GM19351 (cell line): Measurements from ENCODE around the gene PLPP6.
"Not testable (repeated sequence)": the region's sequence is repeated elsewhere in the genome, so short reads cannot be mapped to it uniquely, and the experiment has no call there.

ENCODE experiments used
- ATAC-seq: cut with Tn5 transposase; IDR thresholded peaks from one replicate; pipeline ENCODE4 v1.9.1; 2021; ENCODE audit warnings: mild to moderate bottlenecking, moderate library complexity; ENCODE audit not compliant: unreplicated experiment

The PLPP6 gene

DNA sequence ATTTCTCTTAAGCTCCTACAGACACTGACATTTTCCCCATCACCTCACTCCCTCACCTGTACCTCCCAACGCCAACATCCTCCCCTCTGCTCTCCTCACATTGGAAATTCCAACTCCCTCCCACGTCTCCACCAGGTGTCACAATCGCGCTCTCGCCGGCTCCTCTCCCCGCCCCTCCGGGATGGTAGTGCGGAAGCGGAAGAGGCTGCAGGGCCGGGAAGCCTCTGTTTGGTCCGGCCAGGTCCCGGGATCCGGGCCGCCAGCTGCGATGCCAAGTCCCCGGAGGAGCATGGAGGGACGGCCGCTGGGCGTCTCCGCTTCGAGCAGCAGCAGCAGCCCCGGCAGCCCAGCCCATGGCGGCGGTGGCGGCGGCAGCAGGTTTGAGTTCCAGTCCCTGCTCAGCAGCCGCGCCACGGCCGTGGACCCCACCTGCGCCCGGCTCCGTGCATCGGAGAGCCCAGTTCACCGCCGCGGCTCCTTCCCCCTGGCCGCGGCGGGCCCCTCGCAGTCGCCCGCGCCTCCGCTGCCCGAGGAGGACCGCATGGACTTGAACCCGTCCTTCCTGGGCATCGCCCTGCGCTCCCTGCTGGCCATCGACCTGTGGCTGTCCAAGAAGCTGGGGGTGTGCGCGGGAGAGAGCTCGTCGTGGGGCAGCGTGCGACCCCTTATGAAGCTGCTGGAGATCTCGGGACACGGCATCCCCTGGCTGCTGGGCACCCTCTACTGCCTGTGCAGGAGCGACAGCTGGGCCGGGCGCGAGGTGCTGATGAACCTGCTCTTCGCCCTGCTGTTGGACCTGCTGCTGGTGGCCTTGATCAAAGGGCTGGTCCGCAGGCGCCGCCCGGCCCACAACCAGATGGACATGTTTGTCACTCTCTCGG is at the start of gene PLPP6:
Gene PLPP6 (plus strand): TSS at position 187 of the 881 bp plus-strand sequence. CDS start 82 bp downstream, at position 269.
- ATAC-seq = peak; percentile 67

DNA sequence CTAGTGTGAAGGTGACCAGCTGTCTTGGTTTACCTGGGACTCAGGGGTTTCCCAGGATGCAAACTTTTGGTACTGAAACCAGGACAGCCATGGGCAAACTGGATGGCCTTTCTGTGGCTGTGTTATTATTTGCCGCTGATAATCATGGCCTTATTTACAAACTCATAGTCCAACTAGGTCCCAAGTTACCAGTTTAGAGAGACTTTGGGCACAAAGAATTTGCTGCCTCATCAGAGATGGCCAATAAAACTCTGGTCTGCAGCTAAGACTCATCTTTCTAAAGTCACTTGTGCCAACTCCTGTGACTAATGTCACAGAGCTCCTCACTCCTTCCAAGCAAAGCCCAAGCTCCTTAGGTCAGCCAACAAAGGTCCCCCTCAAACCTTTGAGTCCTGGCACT is 47.5 kb upstream of the PLPP6 start:
- no peak for ATAC-seq

- ATAC-seq = no peak
Measured at GRCh38 chr9:4615251-4615650, 46.8 kb upstream of the PLPP6 start.

- ATAC-seq = no peak
Measured at GRCh38 chr9:4615778-4616177, 46.3 kb upstream of the PLPP6 start.

DNA sequence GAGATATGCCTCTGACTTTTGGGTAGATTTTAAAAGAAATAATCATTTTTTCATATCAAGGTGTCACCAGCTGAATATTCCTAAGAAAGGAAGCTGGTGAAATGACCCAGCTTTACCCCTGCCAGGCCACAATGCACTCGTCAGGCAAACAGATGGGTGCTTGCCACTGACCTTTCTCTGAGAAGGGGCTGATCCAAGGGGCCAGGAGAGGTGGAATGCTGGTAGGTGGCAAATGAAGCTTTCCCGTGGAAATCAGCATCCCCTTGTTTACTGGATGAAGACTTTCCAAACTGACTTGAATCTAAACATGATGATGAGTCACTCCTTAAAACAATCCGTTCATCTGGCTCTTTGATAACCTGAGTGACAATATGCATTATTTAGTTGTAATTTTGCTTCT is 44.3 kb upstream of the PLPP6 start:
- no peak for ATAC-seq

- ATAC-seq = no peak
Measured at GRCh38 chr9:4618700-4619099, 43.4 kb upstream of the PLPP6 start.

DNA sequence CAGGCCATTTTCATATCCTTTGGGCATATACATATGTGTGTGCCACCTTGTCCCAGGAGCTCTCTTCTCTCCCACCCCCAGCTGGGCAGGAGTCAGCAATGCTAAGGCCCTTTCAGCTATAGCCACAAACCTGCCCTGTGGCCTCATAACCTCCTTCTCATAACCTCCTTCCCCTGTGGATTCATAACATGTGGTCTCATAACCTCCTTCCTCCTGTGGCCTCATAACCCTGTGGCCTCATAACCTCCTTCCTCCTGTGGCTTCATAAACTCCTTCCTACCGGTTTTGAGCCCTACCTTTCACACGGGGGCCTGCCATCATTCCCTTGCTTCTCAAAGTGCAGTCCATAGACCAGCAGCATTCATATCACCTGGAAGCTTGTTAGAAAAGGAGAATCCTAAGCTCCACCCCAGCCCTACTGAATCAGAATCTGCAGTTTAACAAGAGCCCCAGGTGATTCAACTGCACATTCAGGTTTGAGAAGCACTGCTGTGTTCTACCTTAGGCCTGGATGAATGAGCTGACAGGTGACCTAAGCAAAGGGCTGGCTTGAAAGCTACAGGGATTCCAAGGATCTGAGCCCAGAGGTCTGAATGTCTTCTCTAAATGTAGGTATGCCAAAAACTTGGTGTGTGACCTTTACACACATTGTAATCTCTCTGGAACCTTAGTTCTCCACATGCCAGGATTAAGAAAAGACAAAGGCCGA is 41.9 kb upstream of the PLPP6 start:
- no peak for ATAC-seq

DNA sequence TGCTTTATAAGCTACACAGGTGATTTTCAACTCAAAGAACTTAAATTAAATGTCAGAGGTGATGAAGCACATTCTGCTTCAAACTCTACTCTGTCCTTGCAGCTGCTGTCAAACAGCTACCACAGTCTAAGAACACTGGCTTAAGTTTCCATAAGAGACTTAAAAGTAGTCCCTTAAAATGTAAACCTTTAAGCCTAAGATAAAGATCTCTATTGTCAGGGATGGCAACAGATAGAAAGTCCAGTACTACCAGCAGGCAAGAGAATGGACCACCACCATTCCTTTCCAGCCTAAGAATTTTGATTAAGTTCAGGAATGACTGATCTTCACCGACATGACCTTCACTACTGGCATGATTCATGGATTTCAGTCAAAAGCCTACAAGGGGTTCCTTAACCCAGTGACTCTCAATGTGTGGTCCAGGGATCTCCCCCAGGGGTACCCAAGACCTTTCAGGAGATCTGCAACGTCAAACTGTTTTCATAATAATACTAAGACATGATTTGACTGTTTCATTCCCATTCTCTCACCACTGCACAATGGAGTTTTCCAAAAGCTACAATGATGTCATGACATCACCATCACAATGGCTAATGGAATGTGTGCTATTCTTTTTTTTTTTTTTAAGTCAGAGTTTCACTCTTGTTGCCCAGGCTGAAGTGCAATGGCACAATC is 41.1 kb upstream of the PLPP6 start:
- ATAC-seq = no peak

- ATAC-seq = no peak
Measured at GRCh38 chr9:4622016-4622415, 40.1 kb upstream of the PLPP6 start.

- no peak for ATAC-seq
Measured at GRCh38 chr9:4630836-4631235, 31.3 kb upstream of the PLPP6 start.

- no peak for ATAC-seq
Measured at GRCh38 chr9:4638968-4639367, 23.1 kb upstream of the PLPP6 start.

GRCh38 chr9:4639420-4639819 is 22.7 kb upstream of the PLPP6 start:
- no peak for ATAC-seq

DNA sequence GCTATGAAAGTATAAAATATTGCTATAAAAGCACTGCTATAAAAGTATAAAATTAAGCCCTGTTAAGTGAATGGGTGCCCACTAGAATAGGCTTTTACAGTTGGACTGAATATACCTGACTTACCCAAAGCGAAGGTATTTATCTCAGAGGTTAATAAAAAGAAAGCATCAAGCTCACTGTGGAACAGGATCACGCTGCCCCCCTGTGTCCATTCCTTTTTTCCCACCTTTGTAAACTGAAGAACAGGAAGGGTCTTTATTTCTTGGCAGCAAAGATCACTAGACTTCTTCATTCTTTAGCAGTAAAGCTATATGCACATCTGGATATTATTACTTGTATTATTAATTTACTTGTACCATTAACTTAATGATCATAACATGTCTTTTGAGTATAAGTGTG is 22.1 kb upstream of the PLPP6 start:
- no peak for ATAC-seq

DNA sequence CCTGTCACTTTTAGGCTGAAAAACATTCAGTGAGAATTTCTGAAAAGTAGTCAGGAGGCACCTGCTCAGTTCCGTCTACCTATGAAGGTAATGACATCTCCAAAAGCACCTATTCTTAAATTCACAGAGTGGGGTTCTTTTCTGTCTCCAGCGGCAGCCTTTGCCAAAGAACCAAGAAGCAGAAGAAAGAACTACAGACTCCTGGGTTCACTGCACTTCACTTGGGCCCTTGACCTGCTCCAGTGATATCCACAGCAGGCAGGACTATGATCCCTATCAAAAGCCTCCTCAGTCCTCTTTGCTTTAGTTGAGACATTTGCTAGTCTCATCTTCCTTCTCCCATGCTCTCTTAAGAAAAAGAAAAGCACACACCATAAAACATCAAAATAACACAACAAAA is 19.7 kb upstream of the PLPP6 start:
- ATAC-seq = no peak

- ATAC-seq = no peak
Measured at GRCh38 chr9:4654084-4654483, 8.0 kb upstream of the PLPP6 start.

GRCh38 chr9:4654538-4654937 is 7.6 kb upstream of the PLPP6 start:
- no peak for ATAC-seq

DNA sequence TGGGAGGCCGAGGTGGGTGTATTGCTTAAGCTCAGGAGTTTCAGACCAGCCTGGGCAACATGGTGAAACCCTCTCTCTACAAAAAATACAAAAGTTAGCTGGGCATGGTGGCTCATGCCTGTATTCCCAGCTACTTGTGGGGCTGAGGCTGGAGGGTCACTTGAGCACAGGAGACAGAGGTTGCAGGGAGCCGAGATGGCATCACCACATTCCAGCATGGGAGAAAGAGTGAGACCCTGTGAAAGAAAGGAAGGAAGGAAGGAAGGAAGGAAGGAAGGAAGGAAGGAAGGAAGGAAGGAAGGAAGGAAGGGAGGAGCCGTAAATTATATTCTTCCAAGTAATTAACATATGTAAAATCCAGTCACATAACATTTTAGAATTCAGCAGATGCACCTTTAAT is 5.9 kb upstream of the PLPP6 start:
- not testable (repeated sequence) for ATAC-seq

- no peak for ATAC-seq
Measured at GRCh38 chr9:4656621-4657020, 5.5 kb upstream of the PLPP6 start.

GRCh38 chr9:4657426-4658159 is 4.5 kb upstream of the PLPP6 start:
- no peak for ATAC-seq

- ATAC-seq = not testable (repeated sequence)
Measured at GRCh38 chr9:4660665-4661064, 1.4 kb upstream of the PLPP6 start.

- ATAC-seq = no peak
Measured at GRCh38 chr9:4661165-4661564, 929 bp upstream of the PLPP6 start.
